Measurements from ENCODE around the gene IZUMO1. TPM values are rescaled to one million over a fixed set of nuclear protein-coding genes. Genes with fewer than 3 reads are reported as not detected.
A peak's percentile ranks its signal among the peaks of the same experiment; 100 is the strongest.

The IZUMO1 gene
- total RNA-seq, 4 donors from 2014 or later: not detected

DNA sequence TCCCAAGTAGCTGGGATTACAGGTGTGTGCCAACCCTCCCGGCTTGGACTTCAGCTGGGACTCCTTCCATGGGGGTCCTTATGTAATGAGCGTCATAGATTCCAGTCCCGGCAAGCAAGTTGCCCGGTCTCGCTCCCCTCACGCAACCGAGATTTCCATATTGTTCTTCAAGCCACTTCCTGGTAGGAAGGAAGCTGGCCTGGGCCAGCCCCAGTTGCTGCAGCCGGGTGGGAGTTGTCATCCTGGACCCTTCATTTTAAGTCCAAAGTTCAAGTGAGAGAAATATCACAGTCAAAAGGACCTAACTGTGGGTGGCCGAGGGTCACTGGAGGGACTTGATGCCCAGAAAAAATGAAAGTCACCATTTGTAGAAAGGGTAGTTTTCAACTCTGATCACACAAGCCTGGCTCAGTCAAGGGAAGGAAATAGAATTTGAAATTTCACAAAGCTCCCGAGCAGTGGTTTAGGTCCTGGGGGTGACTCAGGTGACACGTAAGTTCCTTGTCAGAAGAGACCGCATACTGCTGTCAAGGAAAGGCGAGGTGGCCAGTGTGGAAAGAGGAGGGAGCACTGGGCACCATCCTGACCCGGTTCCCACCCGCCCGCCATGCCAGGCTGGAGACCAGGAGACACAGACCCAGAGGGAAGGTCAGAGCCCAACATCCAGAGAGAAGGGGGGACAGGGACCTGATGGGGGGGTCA lies 13.9 kb upstream of the IZUMO1 start:
- Histone ChIP-seq H3K27ac (peak overlapping the region in 1 of 4 donors; percentile 10), H3K9me3 (no peaks in the 10 kb centered on the region), H3K4me3 (no peak overlapping the region), H3K36me3 (no peaks in the 10 kb centered on the region), H3K27me3 (no peaks in the 10 kb centered on the region), H3K4me1 (no peaks in the 10 kb centered on the region)
- TF ChIP-seq CTCF (IDR thresholded peaks at IDR 0.05): no peak
- TF ChIP-seq POLR2A (IDR thresholded peaks at IDR 0.05): no peak
- no peak for DNase-seq

GRCh38 chr19:48757741-48758144 lies 11.0 kb upstream of the IZUMO1 start:
- Histone ChIP-seq H3K4me1 (peaks cover 0 to 8% (median 5%) of the 10 kb centered on the region in 4 donors), H3K27me3 (no peaks in the 10 kb centered on the region), H3K4me3 (no peak overlapping the region), H3K9me3 (no peaks in the 10 kb centered on the region), H3K27ac (no peak overlapping the region), H3K36me3 (no peaks in the 10 kb centered on the region)
- DNase-seq: no peak
- TF ChIP-seq POLR2A (IDR thresholded peaks at IDR 0.05) (no peak), CTCF (IDR thresholded peaks at IDR 0.05) (no peak)

GRCh38 chr19:48757089-48757675 lies 10.5 kb upstream of the IZUMO1 start:
- TF ChIP-seq POLR2A (IDR thresholded peaks at IDR 0.05) (no peak), CTCF (IDR thresholded peaks at IDR 0.05) (no peak)
- H3K27me3 ChIP-seq: no peaks in the 10 kb centered on the region
- H3K27ac ChIP-seq: no peak overlapping the region
- no peak for DNase-seq
- no peaks in the 10 kb centered on the region for H3K9me3 ChIP-seq
- H3K4me1 ChIP-seq: peaks cover 0 to 14% (median 10%) of the 10 kb centered on the region in 4 donors
- no peaks in the 10 kb centered on the region for H3K36me3 ChIP-seq
- H3K4me3 ChIP-seq: peak overlapping the region in 1 of 4 donors; percentile 8

DNA sequence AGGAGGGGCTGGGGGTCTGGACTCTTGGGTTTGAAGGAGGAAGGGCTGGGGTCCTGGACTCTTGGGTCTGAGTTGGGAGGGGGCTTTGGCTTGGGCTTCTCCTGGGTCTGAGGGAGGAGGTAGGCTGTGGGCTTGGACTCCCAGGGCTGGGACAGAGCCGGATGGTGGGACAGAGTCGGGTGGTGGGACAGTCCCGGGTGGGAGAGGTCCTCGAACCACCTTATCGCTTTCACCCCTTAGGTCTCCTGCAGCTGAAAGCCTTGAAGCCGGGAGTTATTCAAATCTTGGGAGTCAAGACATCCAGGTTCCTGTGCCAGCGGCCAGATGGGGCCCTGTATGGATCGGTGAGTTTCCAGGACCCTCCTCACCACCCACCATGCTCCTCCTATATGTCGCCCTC lies 10.0 kb upstream of the IZUMO1 start:
- Histone ChIP-seq H3K4me1 (peaks cover 0 to 17% (median 10%) of the 10 kb centered on the region in 4 donors), H3K4me3 (no peak overlapping the region), H3K36me3 (no peaks in the 10 kb centered on the region), H3K27ac (no peak overlapping the region), H3K27me3 (no peaks in the 10 kb centered on the region), H3K9me3 (no peaks in the 10 kb centered on the region)
- TF ChIP-seq POLR2A (IDR thresholded peaks at IDR 0.05): no peak
- TF ChIP-seq CTCF (IDR thresholded peaks at IDR 0.05): no peak
- DNase-seq: no peak

- no peaks in the 10 kb centered on the region for H3K36me3 ChIP-seq
These were observed 9.5 kb upstream of the IZUMO1 start for GRCh38 chr19:48756212-48756611.

More at GRCh38 chr19:48756212-48756611, 9.5 kb upstream of the IZUMO1 start:
- no peak overlapping the region for H3K27ac ChIP-seq
- peak overlapping the region in 1 of 4 donors; percentile 21 for H3K4me3 ChIP-seq
- no peak for DNase-seq
- TF ChIP-seq POLR2A (IDR thresholded peaks at IDR 0.05) (no peak), CTCF (IDR thresholded peaks at IDR 0.05) (no peak)
- no peaks in the 10 kb centered on the region for H3K27me3 ChIP-seq
- H3K9me3 ChIP-seq: no peaks in the 10 kb centered on the region
- H3K4me1 ChIP-seq: peaks cover 0 to 17% (median 10%) of the 10 kb centered on the region in 4 donors

Measured in Peyer's patch (tissue), 4 donors.